NCI-H2227 treated with DMSO at 0.1 percent for 48 hours (cell line): ENCODE results near the gene ATP1B1.
A peak's percentile ranks its signal among the peaks of the same experiment; 100 is the strongest.

Experiments
- DNase-seq: peaks from one replicate; lab custom pipeline; 2025; lab: John Stamatoyannopoulos, UW

The ATP1B1 gene

GRCh38 chr1:169094897-169095569, 11.5 kb upstream of the ATP1B1 start:
- no peak for DNase-seq

GRCh38 chr1:169098380-169098779, 8.1 kb upstream of the ATP1B1 start:
- no peak for DNase-seq

GRCh38 chr1:169099561-169099960, 6.9 kb upstream of the ATP1B1 start:
- no peak for DNase-seq

- DNase-seq = no peak
Measured at GRCh38 chr1:169100208-169100607, 6.3 kb upstream of the ATP1B1 start.

GRCh38 chr1:169100651-169101088, 5.8 kb upstream of the ATP1B1 start:
- DNase-seq = no peak

GRCh38 chr1:169102567-169102966, 3.9 kb upstream of the ATP1B1 start:
- DNase-seq = peak; percentile 53

GRCh38 chr1:169103002-169103401, 3.5 kb upstream of the ATP1B1 start:
- no peak for DNase-seq

- no peak for DNase-seq
Measured at GRCh38 chr1:169103480-169103893, 3.0 kb upstream of the ATP1B1 start.

GRCh38 chr1:169105087-169105433, 1.4 kb upstream of the ATP1B1 start:
- no peak for DNase-seq

- peak; percentile 86 for DNase-seq
Measured at GRCh38 chr1:169105434-169106094, 926 bp upstream of the ATP1B1 start.

- DNase-seq = peak; percentile 29
Measured at GRCh38 chr1:169106921-169107602, 572 bp downstream of the ATP1B1 start.

GRCh38 chr1:169107603-169108208, 1.2 kb downstream of the ATP1B1 start:
- DNase-seq = no peak

GRCh38 chr1:169108223-169108622, 1.7 kb downstream of the ATP1B1 start:
- no peak for DNase-seq

GRCh38 chr1:169108863-169109560, 2.5 kb downstream of the ATP1B1 start:
- no peak for DNase-seq

GRCh38 chr1:169109561-169110134, 3.2 kb downstream of the ATP1B1 start:
- peak; percentile 69 for DNase-seq

GRCh38 chr1:169110236-169110635, 3.7 kb downstream of the ATP1B1 start:
- no peak for DNase-seq

- no peak for DNase-seq
Measured at GRCh38 chr1:169110689-169111447, 4.4 kb downstream of the ATP1B1 start.

- DNase-seq = no peak
Measured at GRCh38 chr1:169111472-169111871, 5.0 kb downstream of the ATP1B1 start.

GRCh38 chr1:169112241-169112640, 5.8 kb downstream of the ATP1B1 start:
- DNase-seq = no peak

- DNase-seq = no peak
Measured at GRCh38 chr1:169113613-169114119, 7.2 kb downstream of the ATP1B1 start.
